ENCODE results near the gene STX7. TPM values are rescaled to one million over a fixed set of nuclear protein-coding genes. Genes with fewer than 3 reads are reported as not detected.

Gene STX7
- total RNA-seq, 1 experiment from 2014 or later = 25.6 TPM

DNA sequence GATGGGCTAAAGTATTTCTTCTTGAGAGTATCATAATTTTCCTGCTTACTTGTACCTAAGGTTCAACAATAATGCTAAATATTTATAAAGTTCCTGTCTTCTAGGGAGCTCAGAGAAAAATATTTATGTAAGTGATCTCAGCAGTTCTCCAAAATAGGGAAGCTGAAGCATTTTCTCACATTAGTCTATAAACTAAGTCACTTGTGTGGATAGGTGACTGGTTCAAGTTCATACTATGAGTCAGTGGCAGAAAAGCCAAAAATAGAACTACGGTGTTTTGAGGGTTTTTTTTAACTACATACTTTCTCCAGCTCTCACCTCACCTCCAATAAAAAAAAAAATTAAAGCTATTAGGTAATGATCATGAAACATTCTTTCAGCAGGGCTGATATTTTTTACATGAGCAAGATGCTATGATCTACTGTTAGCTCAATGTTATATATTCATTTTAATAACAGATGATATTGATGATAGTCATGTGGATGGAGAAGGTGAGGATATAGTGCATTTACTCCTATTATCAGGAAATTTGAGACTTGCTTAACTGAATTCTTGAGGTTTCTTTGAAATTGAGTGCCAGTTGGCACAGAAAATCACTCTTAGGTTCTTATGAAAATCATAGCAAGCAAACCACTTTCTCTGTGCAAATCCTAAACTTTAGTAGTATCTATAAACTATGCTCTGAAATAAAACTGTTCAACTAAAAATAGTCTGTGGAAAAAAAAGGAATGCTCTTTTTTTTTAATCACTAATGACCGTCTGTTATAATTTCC lies 107.6 kb downstream of the STX7 start:
- H3K27me3 Mint-ChIP-seq (ENCODE audit: low read depth) = peaks cover 37% of the 10 kb centered on the region
- ATAC-seq (no peak), DNase-seq (ENCODE audit: low spot score) (no peak)

DNA sequence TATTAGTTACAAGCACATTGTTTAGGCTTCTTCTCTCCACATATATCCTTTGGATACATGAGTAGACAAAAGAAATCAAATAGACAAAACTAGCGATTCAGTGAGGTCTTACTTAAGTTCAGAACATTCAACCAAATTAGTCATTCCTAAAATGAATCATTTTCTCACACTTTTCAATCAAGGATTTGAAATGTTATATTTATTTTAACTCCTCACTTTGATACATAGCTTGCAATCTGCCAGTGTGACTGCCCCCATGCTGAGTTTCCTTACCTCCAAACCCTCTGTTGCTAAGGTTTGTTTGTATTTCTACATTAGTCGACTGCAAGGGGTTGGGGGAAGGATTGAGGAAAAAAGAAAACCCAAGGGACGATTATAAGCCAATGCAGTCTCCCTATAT lies 108.2 kb downstream of the STX7 start:
- POLR2A ChIA-PET = no interaction called here
- Mint-ChIP-seq H3K27ac (no peak overlapping the region), H3K27me3 (ENCODE audit: low read depth) (peaks cover 43% of the 10 kb centered on the region), H3K36me3 (no peaks in the 10 kb centered on the region), H3K9me3 (no peaks in the 10 kb centered on the region), H3K4me1 (peaks cover 20% of the 10 kb centered on the region), H3K4me3 (no peak overlapping the region)
- CTCF ChIA-PET = interaction anchor here (1.2 to 3.2 kb wide), 2 partner anchors 12 to 125 kb away, joined by 7 to 15 read pairs; no protein-coding TSS in a partner anchor
- ATAC-seq (no peak), DNase-seq (ENCODE audit: low spot score) (no peak)
- TF ChIP-seq, protein P1, sequence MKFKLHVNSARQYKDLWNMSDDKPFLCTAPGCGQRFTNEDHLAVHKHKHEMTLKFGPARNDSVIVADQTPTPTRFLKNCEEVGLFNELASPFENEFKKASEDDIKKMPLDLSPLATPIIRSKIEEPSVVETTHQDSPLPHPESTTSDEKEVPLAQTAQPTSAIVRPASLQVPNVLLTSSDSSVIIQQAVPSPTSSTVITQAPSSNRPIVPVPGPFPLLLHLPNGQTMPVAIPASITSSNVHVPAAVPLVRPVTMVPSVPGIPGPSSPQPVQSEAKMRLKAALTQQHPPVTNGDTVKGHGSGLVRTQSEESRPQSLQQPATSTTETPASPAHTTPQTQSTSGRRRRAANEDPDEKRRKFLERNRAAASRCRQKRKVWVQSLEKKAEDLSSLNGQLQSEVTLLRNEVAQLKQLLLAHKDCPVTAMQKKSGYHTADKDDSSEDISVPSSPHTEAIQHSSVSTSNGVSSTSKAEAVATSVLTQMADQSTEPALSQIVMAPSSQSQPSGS (CRISPR knock-in tag; IDR thresholded peaks at IDR 0.05; ENCODE audit: borderline replicate concordance, low read depth) = no peak
- TF ChIP-seq KAT7 (CRISPR knock-in tag; IDR thresholded peaks at IDR 0.05; ENCODE audit: borderline replicate concordance) (no peak), MYBL2 (CRISPR knock-in tag; IDR thresholded peaks at IDR 0.05) (no peak), RELA (CRISPR knock-in tag; IDR thresholded peaks at IDR 0.05; ENCODE audit: borderline replicate concordance) (no peak), JUN (CRISPR knock-in tag; IDR thresholded peaks at IDR 0.05) (no peak), FOXK1 (CRISPR knock-in tag; IDR thresholded peaks at IDR 0.05) (no peak), ZNF671 (CRISPR knock-in tag; IDR thresholded peaks at IDR 0.05) (no peak), SP1 (CRISPR knock-in tag; conservative IDR thresholded peaks at IDR 0.05) (no peak), ATF1 (CRISPR knock-in tag; IDR thresholded peaks at IDR 0.05) (no peak)
- TF ChIP-seq, protein P2, sequence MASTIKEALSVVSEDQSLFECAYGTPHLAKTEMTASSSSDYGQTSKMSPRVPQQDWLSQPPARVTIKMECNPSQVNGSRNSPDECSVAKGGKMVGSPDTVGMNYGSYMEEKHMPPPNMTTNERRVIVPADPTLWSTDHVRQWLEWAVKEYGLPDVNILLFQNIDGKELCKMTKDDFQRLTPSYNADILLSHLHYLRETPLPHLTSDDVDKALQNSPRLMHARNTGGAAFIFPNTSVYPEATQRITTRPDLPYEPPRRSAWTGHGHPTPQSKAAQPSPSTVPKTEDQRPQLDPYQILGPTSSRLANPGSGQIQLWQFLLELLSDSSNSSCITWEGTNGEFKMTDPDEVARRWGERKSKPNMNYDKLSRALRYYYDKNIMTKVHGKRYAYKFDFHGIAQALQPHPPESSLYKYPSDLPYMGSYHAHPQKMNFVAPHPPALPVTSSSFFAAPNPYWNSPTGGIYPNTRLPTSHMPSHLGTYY (CRISPR knock-in tag; IDR thresholded peaks at IDR 0.05) = no peak
- TF ChIP-seq, protein P3, sequence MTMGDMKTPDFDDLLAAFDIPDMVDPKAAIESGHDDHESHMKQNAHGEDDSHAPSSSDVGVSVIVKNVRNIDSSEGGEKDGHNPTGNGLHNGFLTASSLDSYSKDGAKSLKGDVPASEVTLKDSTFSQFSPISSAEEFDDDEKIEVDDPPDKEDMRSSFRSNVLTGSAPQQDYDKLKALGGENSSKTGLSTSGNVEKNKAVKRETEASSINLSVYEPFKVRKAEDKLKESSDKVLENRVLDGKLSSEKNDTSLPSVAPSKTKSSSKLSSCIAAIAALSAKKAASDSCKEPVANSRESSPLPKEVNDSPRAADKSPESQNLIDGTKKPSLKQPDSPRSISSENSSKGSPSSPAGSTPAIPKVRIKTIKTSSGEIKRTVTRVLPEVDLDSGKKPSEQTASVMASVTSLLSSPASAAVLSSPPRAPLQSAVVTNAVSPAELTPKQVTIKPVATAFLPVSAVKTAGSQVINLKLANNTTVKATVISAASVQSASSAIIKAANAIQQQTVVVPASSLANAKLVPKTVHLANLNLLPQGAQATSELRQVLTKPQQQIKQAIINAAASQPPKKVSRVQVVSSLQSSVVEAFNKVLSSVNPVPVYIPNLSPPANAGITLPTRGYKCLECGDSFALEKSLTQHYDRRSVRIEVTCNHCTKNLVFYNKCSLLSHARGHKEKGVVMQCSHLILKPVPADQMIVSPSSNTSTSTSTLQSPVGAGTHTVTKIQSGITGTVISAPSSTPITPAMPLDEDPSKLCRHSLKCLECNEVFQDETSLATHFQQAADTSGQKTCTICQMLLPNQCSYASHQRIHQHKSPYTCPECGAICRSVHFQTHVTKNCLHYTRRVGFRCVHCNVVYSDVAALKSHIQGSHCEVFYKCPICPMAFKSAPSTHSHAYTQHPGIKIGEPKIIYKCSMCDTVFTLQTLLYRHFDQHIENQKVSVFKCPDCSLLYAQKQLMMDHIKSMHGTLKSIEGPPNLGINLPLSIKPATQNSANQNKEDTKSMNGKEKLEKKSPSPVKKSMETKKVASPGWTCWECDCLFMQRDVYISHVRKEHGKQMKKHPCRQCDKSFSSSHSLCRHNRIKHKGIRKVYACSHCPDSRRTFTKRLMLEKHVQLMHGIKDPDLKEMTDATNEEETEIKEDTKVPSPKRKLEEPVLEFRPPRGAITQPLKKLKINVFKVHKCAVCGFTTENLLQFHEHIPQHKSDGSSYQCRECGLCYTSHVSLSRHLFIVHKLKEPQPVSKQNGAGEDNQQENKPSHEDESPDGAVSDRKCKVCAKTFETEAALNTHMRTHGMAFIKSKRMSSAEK (CRISPR knock-in tag; IDR thresholded peaks at IDR 0.05; ENCODE audit: borderline replicate concordance) = no peak
- TF ChIP-seq, protein P4, sequence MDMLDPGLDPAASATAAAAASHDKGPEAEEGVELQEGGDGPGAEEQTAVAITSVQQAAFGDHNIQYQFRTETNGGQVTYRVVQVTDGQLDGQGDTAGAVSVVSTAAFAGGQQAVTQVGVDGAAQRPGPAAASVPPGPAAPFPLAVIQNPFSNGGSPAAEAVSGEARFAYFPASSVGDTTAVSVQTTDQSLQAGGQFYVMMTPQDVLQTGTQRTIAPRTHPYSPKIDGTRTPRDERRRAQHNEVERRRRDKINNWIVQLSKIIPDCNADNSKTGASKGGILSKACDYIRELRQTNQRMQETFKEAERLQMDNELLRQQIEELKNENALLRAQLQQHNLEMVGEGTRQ (CRISPR knock-in tag; IDR thresholded peaks at IDR 0.05) = no peak
- TF ChIP-seq, protein P5, sequence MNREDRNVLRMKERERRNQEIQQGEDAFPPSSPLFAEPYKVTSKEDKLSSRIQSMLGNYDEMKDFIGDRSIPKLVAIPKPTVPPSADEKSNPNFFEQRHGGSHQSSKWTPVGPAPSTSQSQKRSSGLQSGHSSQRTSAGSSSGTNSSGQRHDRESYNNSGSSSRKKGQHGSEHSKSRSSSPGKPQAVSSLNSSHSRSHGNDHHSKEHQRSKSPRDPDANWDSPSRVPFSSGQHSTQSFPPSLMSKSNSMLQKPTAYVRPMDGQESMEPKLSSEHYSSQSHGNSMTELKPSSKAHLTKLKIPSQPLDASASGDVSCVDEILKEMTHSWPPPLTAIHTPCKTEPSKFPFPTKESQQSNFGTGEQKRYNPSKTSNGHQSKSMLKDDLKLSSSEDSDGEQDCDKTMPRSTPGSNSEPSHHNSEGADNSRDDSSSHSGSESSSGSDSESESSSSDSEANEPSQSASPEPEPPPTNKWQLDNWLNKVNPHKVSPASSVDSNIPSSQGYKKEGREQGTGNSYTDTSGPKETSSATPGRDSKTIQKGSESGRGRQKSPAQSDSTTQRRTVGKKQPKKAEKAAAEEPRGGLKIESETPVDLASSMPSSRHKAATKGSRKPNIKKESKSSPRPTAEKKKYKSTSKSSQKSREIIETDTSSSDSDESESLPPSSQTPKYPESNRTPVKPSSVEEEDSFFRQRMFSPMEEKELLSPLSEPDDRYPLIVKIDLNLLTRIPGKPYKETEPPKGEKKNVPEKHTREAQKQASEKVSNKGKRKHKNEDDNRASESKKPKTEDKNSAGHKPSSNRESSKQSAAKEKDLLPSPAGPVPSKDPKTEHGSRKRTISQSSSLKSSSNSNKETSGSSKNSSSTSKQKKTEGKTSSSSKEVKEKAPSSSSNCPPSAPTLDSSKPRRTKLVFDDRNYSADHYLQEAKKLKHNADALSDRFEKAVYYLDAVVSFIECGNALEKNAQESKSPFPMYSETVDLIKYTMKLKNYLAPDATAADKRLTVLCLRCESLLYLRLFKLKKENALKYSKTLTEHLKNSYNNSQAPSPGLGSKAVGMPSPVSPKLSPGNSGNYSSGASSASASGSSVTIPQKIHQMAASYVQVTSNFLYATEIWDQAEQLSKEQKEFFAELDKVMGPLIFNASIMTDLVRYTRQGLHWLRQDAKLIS (CRISPR knock-in tag; IDR thresholded peaks at IDR 0.05; ENCODE audit: borderline replicate concordance) = no peak
- TF ChIP-seq, protein P6, sequence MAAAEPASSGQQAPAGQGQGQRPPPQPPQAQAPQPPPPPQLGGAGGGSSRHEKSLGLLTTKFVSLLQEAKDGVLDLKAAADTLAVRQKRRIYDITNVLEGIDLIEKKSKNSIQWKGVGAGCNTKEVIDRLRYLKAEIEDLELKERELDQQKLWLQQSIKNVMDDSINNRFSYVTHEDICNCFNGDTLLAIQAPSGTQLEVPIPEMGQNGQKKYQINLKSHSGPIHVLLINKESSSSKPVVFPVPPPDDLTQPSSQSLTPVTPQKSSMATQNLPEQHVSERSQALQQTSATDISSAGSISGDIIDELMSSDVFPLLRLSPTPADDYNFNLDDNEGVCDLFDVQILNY (CRISPR knock-in tag; IDR thresholded peaks at IDR 0.05) = no peak

More for the DNA sequence above, 107.6 kb downstream of the STX7 start:
- TF ChIP-seq JUN (CRISPR knock-in tag; IDR thresholded peaks at IDR 0.05) = no peak
- TF ChIP-seq, protein P7, sequence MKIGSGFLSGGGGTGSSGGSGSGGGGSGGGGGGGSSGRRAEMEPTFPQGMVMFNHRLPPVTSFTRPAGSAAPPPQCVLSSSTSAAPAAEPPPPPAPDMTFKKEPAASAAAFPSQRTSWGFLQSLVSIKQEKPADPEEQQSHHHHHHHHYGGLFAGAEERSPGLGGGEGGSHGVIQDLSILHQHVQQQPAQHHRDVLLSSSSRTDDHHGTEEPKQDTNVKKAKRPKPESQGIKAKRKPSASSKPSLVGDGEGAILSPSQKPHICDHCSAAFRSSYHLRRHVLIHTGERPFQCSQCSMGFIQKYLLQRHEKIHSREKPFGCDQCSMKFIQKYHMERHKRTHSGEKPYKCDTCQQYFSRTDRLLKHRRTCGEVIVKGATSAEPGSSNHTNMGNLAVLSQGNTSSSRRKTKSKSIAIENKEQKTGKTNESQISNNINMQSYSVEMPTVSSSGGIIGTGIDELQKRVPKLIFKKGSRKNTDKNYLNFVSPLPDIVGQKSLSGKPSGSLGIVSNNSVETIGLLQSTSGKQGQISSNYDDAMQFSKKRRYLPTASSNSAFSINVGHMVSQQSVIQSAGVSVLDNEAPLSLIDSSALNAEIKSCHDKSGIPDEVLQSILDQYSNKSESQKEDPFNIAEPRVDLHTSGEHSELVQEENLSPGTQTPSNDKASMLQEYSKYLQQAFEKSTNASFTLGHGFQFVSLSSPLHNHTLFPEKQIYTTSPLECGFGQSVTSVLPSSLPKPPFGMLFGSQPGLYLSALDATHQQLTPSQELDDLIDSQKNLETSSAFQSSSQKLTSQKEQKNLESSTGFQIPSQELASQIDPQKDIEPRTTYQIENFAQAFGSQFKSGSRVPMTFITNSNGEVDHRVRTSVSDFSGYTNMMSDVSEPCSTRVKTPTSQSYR (CRISPR knock-in tag; IDR thresholded peaks at IDR 0.05) = no peak
- no peak for TF ChIP-seq TCF7 (CRISPR knock-in tag; IDR thresholded peaks at IDR 0.05; ENCODE audit: low read depth)
- no peak for TF ChIP-seq ZNF416 (CRISPR knock-in tag; IDR thresholded peaks at IDR 0.05)
- no peak for TF ChIP-seq ZNF396 (CRISPR knock-in tag; IDR thresholded peaks at IDR 0.05; ENCODE audit: borderline replicate concordance)
- TF ChIP-seq ETV6 (CRISPR knock-in tag; IDR thresholded peaks at IDR 0.05) = no peak
- Mint-ChIP-seq H3K36me3 (no peaks in the 10 kb centered on the region), H3K9me3 (no peaks in the 10 kb centered on the region), H3K4me3 (no peak overlapping the region), H3K4me1 (peaks cover 16% of the 10 kb centered on the region), H3K27ac (no peak overlapping the region)
- POLR2A ChIA-PET = no interaction called here
- CTCF ChIA-PET = interaction anchor here (1.2 to 3.2 kb wide), 2 partner anchors 12 to 125 kb away, joined by 7 to 15 read pairs; no protein-coding TSS in a partner anchor

All from WTC11 (cell line).